Neural cell (in vitro differentiated cells): Measurements from ENCODE around the gene SLC66A1.

ENCODE experiments used
- CTCF ChIP-seq: fragments of 450-650 bp; IDR thresholded peaks from 2 replicates; pipeline ENCODE4 v1.5.1; 2014; ENCODE audit warnings: antibody characterized with exemption, mild to moderate bottlenecking, moderate library complexity; ENCODE audit not compliant: poor library complexity, severe bottlenecking
- EP300 ChIP-seq: fragments of 450-650 bp; conservative IDR thresholded peaks from 2 replicates; pipeline ENCODE4 v1.6.1; 2014; ENCODE audit warnings: antibody characterized with exemption, mild to moderate bottlenecking, moderate library complexity; ENCODE audit not compliant: poor library complexity, severe bottlenecking
- EZH2 ChIP-seq: fragments of 200-600, 300-800 bp; shearing (Covaris generic), sonication (generic); IDR thresholded peaks from 2 replicates; pipeline ENCODE4 v1.6.1; 2014; ENCODE audit warnings: antibody characterized with exemption, low read length, borderline replicate concordance, mild to moderate bottlenecking; ENCODE audit not compliant: insufficient read depth, poor library complexity, severe bottlenecking
- MXI1 ChIP-seq: fragments of 450-650 bp; conservative IDR thresholded peaks from 2 replicates; pipeline ENCODE4 v1.6.1; 2014; ENCODE audit warnings: antibody characterized with exemption, mild to moderate bottlenecking; ENCODE audit not compliant: poor library complexity, severe bottlenecking
- RAD21 ChIP-seq: fragments of 450-650 bp; conservative IDR thresholded peaks from 2 replicates; pipeline ENCODE4 v1.6.1; 2014; ENCODE audit warnings: antibody characterized with exemption, mild to moderate bottlenecking, moderate library complexity
- REST ChIP-seq: IDR thresholded peaks from 2 replicates; pipeline ENCODE4 v1.6.1; 2012; ENCODE audit warnings: borderline replicate concordance
- SMC3 ChIP-seq: fragments of 450-650 bp; conservative IDR thresholded peaks from 2 replicates; pipeline ENCODE4 v1.6.1; 2014; ENCODE audit warnings: antibody characterized with exemption, mild to moderate bottlenecking, moderate library complexity; ENCODE audit not compliant: poor library complexity

GRCh38 chr1:19344372-19344810 is 32.3 kb downstream of the SLC66A1 start:
- peak; percentile 78 for TF ChIP-seq CTCF
- no peak for TF ChIP-seq EZH2
- TF ChIP-seq SMC3 = peak; percentile 79
- TF ChIP-seq REST = no peak
- TF ChIP-seq MXI1 = no peak
- TF ChIP-seq RAD21 = peak; percentile 83
- no peak for TF ChIP-seq EP300
